ENCODE measurements around the gene PIP5K1B.

DNA sequence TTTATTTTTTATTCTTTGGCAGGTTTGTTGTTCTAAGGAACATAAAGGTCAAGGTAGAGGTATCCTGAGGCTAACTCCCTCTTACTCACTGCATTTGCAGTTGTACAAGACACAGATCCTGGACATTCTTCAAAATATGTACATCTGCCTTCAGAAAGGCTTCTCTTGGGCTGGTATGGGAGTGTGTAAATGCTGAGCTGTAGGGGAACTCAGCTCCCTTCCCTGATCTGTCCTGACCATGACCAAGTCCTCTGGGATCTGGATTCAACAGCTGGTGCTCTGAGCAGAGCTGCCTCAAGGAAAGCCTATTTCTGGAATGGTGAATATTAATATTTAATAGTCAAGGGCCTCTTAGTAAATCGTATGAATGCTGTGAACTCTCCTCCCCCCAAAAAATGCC lies 191.4 kb downstream of the PIP5K1B start:
- TF ChIP-seq EZH2phosphoT487 (IDR thresholded peaks at IDR 0.05; ENCODE audit: low read depth, severe bottlenecking, unreplicated experiment) (no peak), CTCF (IDR thresholded peaks at IDR 0.05; ENCODE audit: poor library complexity) (no peak), EZH2 (IDR thresholded peaks at IDR 0.05; ENCODE audit: borderline replicate concordance) (no peak)

Data from hepatocyte (in vitro differentiated cells).